ENCODE data around the gene FGFR2.

FGFR2 gene

DNA sequence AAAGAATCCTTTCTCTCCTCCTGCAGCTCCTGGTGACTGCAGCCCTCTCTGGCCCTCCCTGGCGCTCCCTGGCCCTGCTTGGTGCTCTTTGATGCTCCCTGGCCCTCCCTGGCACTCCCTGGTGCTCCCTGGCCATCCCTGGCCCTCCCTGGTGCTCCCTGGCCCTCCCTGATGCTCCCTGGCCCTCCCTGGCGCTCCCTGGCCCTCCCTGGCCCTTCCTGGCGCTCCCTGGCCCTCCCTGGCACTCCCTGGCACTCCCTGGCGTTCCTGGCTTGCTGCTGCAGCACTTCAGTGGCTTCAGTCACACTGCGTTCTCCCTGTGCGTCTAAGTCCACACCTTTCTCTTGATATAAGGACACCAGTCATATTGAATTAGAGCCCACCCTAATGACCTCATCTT lies 15.2 kb upstream of the FGFR2 start:
- no peak for TF ChIP-seq NFIC (IDR thresholded peaks at IDR 0.05)

GRCh38 chr10:121611393-121612159 lies 13.3 kb upstream of the FGFR2 start:
- TF ChIP-seq CEBPB (IDR thresholded peaks at IDR 0.05) = no peak
- no peak for TF ChIP-seq TAF1 (IDR thresholded peaks at IDR 0.05; ENCODE audit: low read depth)
- TF ChIP-seq MAX (IDR thresholded peaks at IDR 0.05) = no peak
- no peak for TF ChIP-seq NFIC (IDR thresholded peaks at IDR 0.05)
- no peak for TF ChIP-seq FOXM1 (IDR thresholded peaks at IDR 0.05; ENCODE audit: borderline replicate concordance, low read depth)
- no peak for TF ChIP-seq RAD21 (IDR thresholded peaks at IDR 0.05; ENCODE audit: low read depth)
- TF ChIP-seq EGR1 (IDR thresholded peaks at IDR 0.05) = no peak
- TF ChIP-seq YY1 (IDR thresholded peaks at IDR 0.05; ENCODE audit: low read depth) = no peak
- no peak for TF ChIP-seq EP300 (IDR thresholded peaks at IDR 0.05; ENCODE audit: borderline replicate concordance)
- no peak for TF ChIP-seq CREB1 (IDR thresholded peaks at IDR 0.05; ENCODE audit: low read depth)
- TF ChIP-seq ZBTB7A (IDR thresholded peaks at IDR 0.05; ENCODE audit: low read depth) = no peak
- no peak for TF ChIP-seq TCF12 (IDR thresholded peaks at IDR 0.05; ENCODE audit: low read depth)
- TF ChIP-seq TEAD4 (IDR thresholded peaks at IDR 0.05) = no peak
- no peak for TF ChIP-seq USF1 (IDR thresholded peaks at IDR 0.05)
- TF ChIP-seq, protein P1, sequence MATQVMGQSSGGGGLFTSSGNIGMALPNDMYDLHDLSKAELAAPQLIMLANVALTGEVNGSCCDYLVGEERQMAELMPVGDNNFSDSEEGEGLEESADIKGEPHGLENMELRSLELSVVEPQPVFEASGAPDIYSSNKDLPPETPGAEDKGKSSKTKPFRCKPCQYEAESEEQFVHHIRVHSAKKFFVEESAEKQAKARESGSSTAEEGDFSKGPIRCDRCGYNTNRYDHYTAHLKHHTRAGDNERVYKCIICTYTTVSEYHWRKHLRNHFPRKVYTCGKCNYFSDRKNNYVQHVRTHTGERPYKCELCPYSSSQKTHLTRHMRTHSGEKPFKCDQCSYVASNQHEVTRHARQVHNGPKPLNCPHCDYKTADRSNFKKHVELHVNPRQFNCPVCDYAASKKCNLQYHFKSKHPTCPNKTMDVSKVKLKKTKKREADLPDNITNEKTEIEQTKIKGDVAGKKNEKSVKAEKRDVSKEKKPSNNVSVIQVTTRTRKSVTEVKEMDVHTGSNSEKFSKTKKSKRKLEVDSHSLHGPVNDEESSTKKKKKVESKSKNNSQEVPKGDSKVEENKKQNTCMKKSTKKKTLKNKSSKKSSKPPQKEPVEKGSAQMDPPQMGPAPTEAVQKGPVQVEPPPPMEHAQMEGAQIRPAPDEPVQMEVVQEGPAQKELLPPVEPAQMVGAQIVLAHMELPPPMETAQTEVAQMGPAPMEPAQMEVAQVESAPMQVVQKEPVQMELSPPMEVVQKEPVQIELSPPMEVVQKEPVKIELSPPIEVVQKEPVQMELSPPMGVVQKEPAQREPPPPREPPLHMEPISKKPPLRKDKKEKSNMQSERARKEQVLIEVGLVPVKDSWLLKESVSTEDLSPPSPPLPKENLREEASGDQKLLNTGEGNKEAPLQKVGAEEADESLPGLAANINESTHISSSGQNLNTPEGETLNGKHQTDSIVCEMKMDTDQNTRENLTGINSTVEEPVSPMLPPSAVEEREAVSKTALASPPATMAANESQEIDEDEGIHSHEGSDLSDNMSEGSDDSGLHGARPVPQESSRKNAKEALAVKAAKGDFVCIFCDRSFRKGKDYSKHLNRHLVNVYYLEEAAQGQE (IDR thresholded peaks at IDR 0.05; ENCODE audit: low read depth) = no peak

DNA sequence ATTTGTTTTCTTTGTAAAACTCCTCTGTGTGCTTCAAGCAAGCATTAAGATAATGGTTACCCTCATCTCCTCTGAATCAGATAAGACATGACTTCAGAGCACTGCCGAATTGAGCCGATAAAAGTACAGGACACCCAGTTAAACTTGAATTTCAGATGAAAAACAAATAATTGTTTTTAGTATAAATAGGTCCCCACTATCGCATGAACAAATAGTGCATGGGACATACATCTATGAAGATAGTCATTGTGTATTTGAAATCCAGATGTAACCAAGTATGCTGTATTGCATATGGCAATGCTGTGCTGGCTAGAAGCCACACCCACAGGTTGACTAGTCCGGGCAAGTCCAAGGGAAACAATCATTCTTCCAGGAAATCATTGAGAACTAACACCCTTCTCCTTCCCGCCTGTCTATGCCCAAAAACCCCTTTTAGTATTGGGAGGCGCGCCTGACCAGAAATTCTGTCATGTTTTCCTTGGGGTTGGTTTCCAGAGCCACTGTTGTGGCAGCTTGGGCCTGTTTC lies 12.6 kb upstream of the FGFR2 start:
- no peak for TF ChIP-seq EP300 (IDR thresholded peaks at IDR 0.05; ENCODE audit: borderline replicate concordance)

DNA sequence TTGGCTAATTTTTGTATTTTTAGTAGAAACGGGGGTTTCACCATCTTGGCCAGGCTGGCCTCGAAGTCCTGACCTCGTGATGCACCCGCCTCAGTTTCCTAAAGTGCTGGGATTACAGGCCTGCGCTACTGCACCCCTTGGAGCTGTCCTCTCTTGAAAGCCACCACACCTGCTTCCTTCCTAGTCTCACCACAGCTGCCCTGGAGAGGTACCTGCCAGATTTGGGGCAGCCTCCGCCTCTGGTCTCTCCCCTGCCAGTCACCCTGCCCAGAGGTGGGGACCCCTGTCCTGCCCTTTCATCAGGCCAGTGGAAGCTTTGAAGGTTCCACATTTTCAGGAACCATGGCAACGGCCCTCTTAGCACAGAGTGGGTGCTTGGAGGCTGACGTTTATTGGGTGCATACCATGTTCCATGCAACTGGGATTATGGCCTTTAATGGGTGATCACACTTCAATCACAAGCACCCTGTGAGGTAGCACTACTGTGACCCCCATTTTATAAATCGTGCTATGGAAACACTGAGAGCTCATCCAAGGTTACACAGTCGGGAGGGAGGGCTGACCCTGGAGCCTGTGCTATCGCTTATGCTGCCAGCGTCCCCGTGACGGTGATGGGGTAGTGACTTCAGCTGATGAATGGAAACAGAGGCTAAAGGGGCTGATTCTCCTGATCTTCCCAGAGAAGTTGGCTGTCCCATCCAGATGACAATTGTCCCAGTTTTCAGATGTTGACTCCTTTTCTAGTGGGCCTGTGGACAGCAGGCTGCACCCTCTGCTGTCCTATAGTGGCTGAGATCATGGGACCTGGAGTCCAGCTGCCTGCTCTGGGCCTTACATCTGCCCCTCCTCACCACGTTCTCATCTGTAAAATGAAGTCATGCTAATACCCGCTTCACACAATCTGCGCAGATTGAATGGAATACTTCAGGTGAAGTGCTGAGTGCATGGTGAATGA lies 11.5 kb upstream of the FGFR2 start:
- TF ChIP-seq YY1 (IDR thresholded peaks at IDR 0.05; ENCODE audit: low read depth) (no peak), TAF1 (IDR thresholded peaks at IDR 0.05; ENCODE audit: low read depth) (no peak), ZBTB7A (IDR thresholded peaks at IDR 0.05; ENCODE audit: low read depth) (no peak), CEBPB (IDR thresholded peaks at IDR 0.05) (no peak), CREB1 (IDR thresholded peaks at IDR 0.05; ENCODE audit: low read depth) (no peak), NFIC (IDR thresholded peaks at IDR 0.05) (no peak), TEAD4 (IDR thresholded peaks at IDR 0.05) (no peak), USF1 (IDR thresholded peaks at IDR 0.05) (no peak)
- TF ChIP-seq, protein P1 (IDR thresholded peaks at IDR 0.05; ENCODE audit: low read depth) = no peak

- TF ChIP-seq, protein P1 (IDR thresholded peaks at IDR 0.05; ENCODE audit: low read depth) = no peak
- peak; percentile 80 for TF ChIP-seq ZBTB7A (IDR thresholded peaks at IDR 0.05; ENCODE audit: low read depth)
- TF ChIP-seq FOXM1 (IDR thresholded peaks at IDR 0.05; ENCODE audit: borderline replicate concordance, low read depth) = no peak
- TF ChIP-seq YY1 (IDR thresholded peaks at IDR 0.05; ENCODE audit: low read depth) = peak; percentile 47; the same call in 1 of the 2 replicates
- TF ChIP-seq CEBPB (IDR thresholded peaks at IDR 0.05) = no peak
- TF ChIP-seq TAF1 (IDR thresholded peaks at IDR 0.05; ENCODE audit: low read depth) = peak; percentile 42; the same call in 1 of the 2 replicates
- no peak for TF ChIP-seq TCF12 (IDR thresholded peaks at IDR 0.05; ENCODE audit: low read depth)
- TF ChIP-seq RAD21 (IDR thresholded peaks at IDR 0.05; ENCODE audit: low read depth) = peak; percentile 88
- peak; percentile 19; the same call in 1 of the 2 replicates for TF ChIP-seq USF1 (IDR thresholded peaks at IDR 0.05)
- TF ChIP-seq EP300 (IDR thresholded peaks at IDR 0.05; ENCODE audit: borderline replicate concordance) = no peak
- TF ChIP-seq CREB1 (IDR thresholded peaks at IDR 0.05; ENCODE audit: low read depth) = no peak
- peak; percentile 76 for TF ChIP-seq MAX (IDR thresholded peaks at IDR 0.05)
- peak; percentile 86 for TF ChIP-seq EGR1 (IDR thresholded peaks at IDR 0.05)
- 0 out of 2 replicates have a peak, but pooled peaks have one; percentile 25 for TF ChIP-seq NFIC (IDR thresholded peaks at IDR 0.05)
- TF ChIP-seq TEAD4 (IDR thresholded peaks at IDR 0.05) = peak; percentile 43; the same call in 1 of the 2 replicates
These were observed 10.4 kb upstream of the FGFR2 start for GRCh38 chr10:121608469-121609190.

All from Ishikawa (cell line).